Measurements from ENCODE around the gene PNRC1. TPM values are rescaled to one million over a fixed set of nuclear protein-coding genes. Genes with fewer than 3 reads are reported as not detected.

PNRC1 gene
- 239 TPM for total RNA-seq

DNA sequence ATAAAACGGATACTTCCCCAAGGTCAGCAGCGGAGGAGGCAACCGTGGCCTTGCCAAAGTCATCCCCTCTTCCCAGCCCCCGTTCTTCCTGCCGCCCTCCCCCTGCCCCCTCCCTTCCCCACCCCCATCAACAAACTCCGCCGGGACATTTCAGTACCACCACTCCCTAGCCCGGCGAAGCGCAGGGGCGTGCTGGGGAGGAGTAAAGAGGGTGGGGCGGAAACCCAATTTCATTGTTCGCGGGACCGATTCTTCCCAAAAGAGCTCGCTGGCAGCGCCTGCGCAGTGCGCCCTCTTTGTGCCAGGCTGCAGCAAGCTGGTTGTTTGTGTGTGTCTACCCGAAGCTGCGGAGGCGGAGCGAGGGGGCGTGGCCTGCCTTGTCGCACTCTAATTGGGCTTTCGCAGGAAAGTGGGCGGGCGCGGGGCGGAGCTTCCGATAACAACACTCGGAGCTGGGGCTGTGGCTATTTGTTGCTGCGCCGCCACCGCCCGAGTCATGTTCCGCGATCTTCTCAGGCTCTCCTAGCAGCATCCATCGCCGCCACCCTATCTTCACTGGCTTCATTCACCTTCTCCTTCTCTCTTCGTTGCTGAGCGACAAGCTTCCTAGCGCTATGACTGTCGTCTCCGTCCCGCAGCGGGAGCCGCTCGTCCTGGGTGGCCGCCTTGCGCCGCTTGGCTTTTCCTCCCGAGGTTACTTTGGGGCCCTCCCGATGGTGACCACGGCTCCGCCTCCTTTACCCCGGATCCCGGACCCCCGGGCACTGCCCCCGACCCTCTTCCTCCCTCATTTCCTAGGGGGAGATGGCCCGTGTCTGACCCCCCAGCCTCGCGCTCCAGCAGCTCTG is at the start of gene PNRC1:
Gene PNRC1 (plus strand): TSS at position 471 of the 848 bp plus-strand sequence. CDS start 144 bp downstream, at position 615.

GRCh38 chr6:89117211-89118108 is 36.9 kb downstream of the PNRC1 start, which contains the start of gene SRSF12:
Gene SRSF12 (minus strand): TSS chr6:89118071. CDS start chr6:89117887, 184 bp downstream.

Other genes with a start within 250 kb of the PNRC1 start
- 51.9 TPM for gene RNGTT, start 117.1 kb upstream of the PNRC1 start, total RNA-seq
- 18.0 TPM for gene SRSF12, start 37.3 kb downstream of the PNRC1 start, total RNA-seq
- 38.7 TPM for gene PM20D2, start 65.3 kb downstream of the PNRC1 start, total RNA-seq
- 4.6 TPM for gene GABRR1, start 136.6 kb downstream of the PNRC1 start, total RNA-seq
- gene GABRR2, start 234.5 kb downstream of the PNRC1 start, total RNA-seq, result 28.4 TPM